Ishikawa (cell line): Measurements from ENCODE around the gene IL1A.

ENCODE experiments used
- EGR1 ChIP-seq: IDR thresholded peaks from 2 replicates; pipeline ENCODE4 v1.6.1; 2012
- EP300 ChIP-seq: IDR thresholded peaks from 2 replicates; pipeline ENCODE4 v1.6.1; 2012; ENCODE audit warnings: borderline replicate concordance
- RAD21 ChIP-seq: IDR thresholded peaks from 2 replicates; pipeline ENCODE4 v1.6.1; 2012; ENCODE audit warnings: low read depth
- REST ChIP-seq: IDR thresholded peaks from 2 replicates; pipeline ENCODE4 v1.6.1; 2012; ENCODE audit warnings: low read depth, mild to moderate bottlenecking
- TAF1 ChIP-seq: IDR thresholded peaks from 2 replicates; pipeline ENCODE4 v1.6.1; 2012; ENCODE audit warnings: low read depth, mild to moderate bottlenecking
- TCF12 ChIP-seq: IDR thresholded peaks from 2 replicates; pipeline ENCODE4 v1.6.1; 2012; ENCODE audit warnings: low read depth
- YY1 ChIP-seq: IDR thresholded peaks from 2 replicates; pipeline ENCODE4 v1.6.1; 2012; ENCODE audit warnings: low read depth
- ZBTB7A ChIP-seq: IDR thresholded peaks from 2 replicates; pipeline ENCODE4 v1.6.1; 2012; ENCODE audit warnings: low read depth

GRCh38 chr2:112756207-112756606 is 28.1 kb downstream of the IL1A start:
- TF ChIP-seq TAF1 (no peak), TCF12 (no peak), YY1 (no peak), EP300 (no peak), REST (no peak), RAD21 (no peak), ZBTB7A (no peak), EGR1 (no peak)
